Kidney (tissue), 14 donors: ENCODE results near the gene NEK1. TPM values are rescaled to one million over a fixed set of nuclear protein-coding genes. Genes with fewer than 3 reads are reported as not detected.
A peak's percentile ranks its signal among the peaks of the same experiment; 100 is the strongest.

Experiments used
- DNase-seq, 5 donors: peaks; one replicate each; pipeline ENCODE4 v3.0.0-alpha.2; 2013 to 2020
- FAIRE-seq: peaks from 2 replicates; lab custom pipeline; 2012; peaks lifted over from hg19 to GRCh38; lab: Jason Lieb, UNC
- H3K27ac ChIP-seq, 2 donors: one replicate each; pipeline ENCODE4 v1.7.0; 2013; ENCODE audit warnings: low read depth in 2 of 2, low read length in 2 of 2, inconsistent platforms in 1 of 2
- H3K27me3 ChIP-seq: one replicate; pipeline ENCODE4 v1.7.1; 2013; ENCODE audit warnings: low read length, inconsistent platforms; ENCODE audit not compliant: control insufficient read depth, insufficient read depth
- H3K36me3 ChIP-seq, 3 donors: one replicate each; pipeline versions ENCODE4 v1.7.0 to v1.7.1; 2013; ENCODE audit warnings: low read length in 3 of 3, control low read depth in 1 of 3, inconsistent platforms in 1 of 3; ENCODE audit not compliant: insufficient read depth in 3 of 3, control insufficient read depth in 2 of 3
- H3K4me1 ChIP-seq, 3 donors: one replicate each; pipeline versions ENCODE4 v1.7.0 to v1.7.1; 2013; ENCODE audit warnings: low read length in 3 of 3, inconsistent platforms in 1 of 3, low read depth in 1 of 3; ENCODE audit not compliant: control insufficient read depth in 2 of 3, insufficient read depth in 2 of 3
- H3K4me3 ChIP-seq, 3 donors: one replicate each; pipeline versions ENCODE4 v1.7.0 to v1.8.1; 2013; ENCODE audit warnings: low read length in 3 of 3, control low read depth in 1 of 3, inconsistent platforms in 1 of 3
- H3K9ac ChIP-seq, 3 donors: one replicate each; pipeline versions ENCODE4 v1.7.0 to v1.7.1; 2013; ENCODE audit warnings: low read length in 3 of 3, control low read depth in 1 of 3, inconsistent platforms in 1 of 3
- H3K9me3 ChIP-seq, 3 donors: one replicate each; pipeline versions ENCODE4 v1.7.0 to v1.7.1; 2013; ENCODE audit warnings: low read length in 3 of 3, control low read depth in 1 of 3, inconsistent platforms in 1 of 3; ENCODE audit not compliant: control insufficient read depth in 2 of 3, insufficient read depth in 1 of 3
- CTCF ChIP-seq: IDR thresholded peaks from 3 replicates; pipeline ENCODE4 v1.5.1; 2012; ENCODE audit warnings: mild to moderate bottlenecking, moderate library complexity, borderline replicate concordance; ENCODE audit not compliant: insufficient read depth; ENCODE audit errors: extremely low read depth
- intact Hi-C: fragments of 100-400 bp; cut with DNase I; formaldehyde crosslinking; loops from one replicate; pipeline ENCODE4 v1.11.1; 2022
- polyA plus RNA-seq: library from polyadenylated mRNA; stranded (reverse); fragments of 350-450 nt; fragmentation: Illumina TruSeq; extraction: RNeasy Lipid Tissue Mini Kit (QIAGEN cat#74804); gene quantifications from one replicate; pipeline ENCODE4 v1.2.3, GENCODE V29; 2014; ENCODE audit warnings: low read depth, low replicate concordance; ENCODE audit not compliant: insufficient read depth
- total RNA-seq: library from RNA; stranded (reverse); fragmentation: NEBNext Ultra II Directional; extraction: Animal tissue kit (Norgen Biotek cat#: 25700); gene quantifications from one replicate; pipeline ENCODE4 v1.2.1, GENCODE V29; 2021
- donor health status: control.
- donor health status: control.
- donor health status: control.
- donor health status: control.
- donor health status: control.
- donor health status: DM: yes; HTN: yes; CAD: no.
- donor health status: Normal renal cell carcinoma (clear cell type).

Gene NEK1
- total and polyA plus RNA-seq, 2 donors from 2014 or later, result 5.6 to 15.3 TPM

GRCh38 chr4:169385376-169385775 lies 227.0 kb downstream of the NEK1 start:
- Histone ChIP-seq H3K4me1 (no peaks in the 10 kb centered on the region), H3K9me3 (no peaks in the 10 kb centered on the region), H3K9ac (no peak overlapping the region), H3K4me3 (no peak overlapping the region), H3K27me3 (no peaks in the 10 kb centered on the region), H3K27ac (no peak overlapping the region), H3K36me3 (no peaks in the 10 kb centered on the region)
- intact Hi-C loops, result no loop called here
- no peak for FAIRE-seq
- peak in 1 of 5 donors; percentile 1 for DNase-seq
- no peak for TF ChIP-seq CTCF

DNA sequence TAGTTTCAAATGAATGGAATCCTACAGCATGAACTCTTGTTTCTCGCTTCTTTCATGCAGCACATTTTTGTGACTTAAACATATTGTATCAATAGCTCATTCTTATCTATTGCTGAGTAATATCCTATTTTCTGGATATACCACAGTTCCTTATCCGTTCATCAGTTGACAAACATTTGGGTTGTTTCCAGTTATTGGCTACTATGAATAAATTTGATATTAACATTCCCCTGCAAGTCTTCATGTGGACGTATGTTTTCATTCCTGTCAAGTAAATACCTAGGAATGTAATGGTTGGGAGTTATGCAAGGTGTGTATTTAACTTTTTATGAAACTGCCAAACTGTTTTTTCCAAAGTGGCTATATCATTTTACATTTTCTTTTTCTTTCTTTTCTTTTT lies 227.6 kb downstream of the NEK1 start:
- no peaks in the 10 kb centered on the region for H3K4me1 ChIP-seq
- no peak overlapping the region for H3K9ac ChIP-seq
- intact Hi-C loops, result no loop called here
- H3K36me3 ChIP-seq, result no peaks in the 10 kb centered on the region
- DNase-seq (no peak), FAIRE-seq (no peak)
- H3K27ac ChIP-seq, result no peak overlapping the region
- no peak overlapping the region for H3K4me3 ChIP-seq
- no peak for TF ChIP-seq CTCF
- peaks cover 0 to 2% (median 0%) of the 10 kb centered on the region in 3 donors for H3K9me3 ChIP-seq
- no peaks in the 10 kb centered on the region for H3K27me3 ChIP-seq

- H3K4me3 ChIP-seq, result no peak overlapping the region
- no peak for FAIRE-seq
- no peak for DNase-seq
- H3K27ac ChIP-seq, result no peak overlapping the region
- no peaks in the 10 kb centered on the region for H3K27me3 ChIP-seq
- H3K4me1 ChIP-seq, result no peaks in the 10 kb centered on the region
- H3K9ac ChIP-seq, result no peak overlapping the region
- peaks cover 0 to 2% (median 0%) of the 10 kb centered on the region in 3 donors for H3K9me3 ChIP-seq
- H3K36me3 ChIP-seq, result no peaks in the 10 kb centered on the region
- intact Hi-C loops, result no loop called here
- no peak for TF ChIP-seq CTCF
These were observed 228.7 kb downstream of the NEK1 start for GRCh38 chr4:169383724-169384123.

DNA sequence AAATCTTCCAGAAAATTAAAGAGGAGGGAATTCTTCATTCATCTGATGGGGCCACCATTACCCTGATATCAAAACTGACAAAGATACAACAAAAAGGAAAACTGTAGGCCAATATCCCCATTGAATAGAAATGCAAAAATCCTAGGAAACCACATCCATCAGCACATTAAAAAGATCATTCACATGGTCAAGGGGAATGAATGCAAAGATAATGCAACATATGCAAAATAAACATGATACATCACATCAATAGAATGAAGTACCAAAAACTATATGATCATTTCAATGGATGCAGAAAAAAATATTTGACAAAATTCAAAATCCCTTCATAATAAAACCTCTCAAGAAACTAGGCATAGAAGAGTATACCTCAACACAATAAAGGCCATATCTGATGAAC lies 232.7 kb downstream of the NEK1 start:
- FAIRE-seq, result no peak
- no peak for TF ChIP-seq CTCF
- no peak for DNase-seq
- H3K36me3 ChIP-seq, result no peaks in the 10 kb centered on the region
- no peaks in the 10 kb centered on the region for H3K27me3 ChIP-seq
- no peak overlapping the region for H3K4me3 ChIP-seq
- no peak overlapping the region for H3K9ac ChIP-seq
- no peak overlapping the region for H3K27ac ChIP-seq
- intact Hi-C loops, result no loop called here
- H3K9me3 ChIP-seq, result peaks cover 2 to 13% (median 3%) of the 10 kb centered on the region in 3 donors
- no peaks in the 10 kb centered on the region for H3K4me1 ChIP-seq
